ENCODE data around the gene ARHGAP27. TPM values are rescaled to one million over a fixed set of nuclear protein-coding genes. Genes with fewer than 3 reads are reported as not detected.

The ARHGAP27 gene
- polyA plus RNA-seq, 3 donors = 47.2 to 315 (median 55.0) TPM

GRCh38 chr17:45385331-45385997 lies 47.2 kb downstream of the ARHGAP27 start:
- Mint-ChIP-seq H3K4me3 (peak overlapping the region in 1 of 2 donors; percentile 35), H3K27ac (peak overlapping the region in 1 of 7 donors; percentile 19), H3K27me3 (ENCODE audit: low read depth in 3 of 3) (peaks cover 3 to 22% (median 7%) of the 10 kb centered on the region in 3 donors), H3K4me1 (peaks cover 28% of the 10 kb centered on the region), H3K36me3 (no peaks in the 10 kb centered on the region), H3K9me3 (peaks cover 0 to 2% (median 0%) of the 10 kb centered on the region in 7 donors)
- Histone ChIP-seq H3K36me3 (replicated peaks in 1 of 2; ENCODE audit: control insufficient read depth in 1 of 2, insufficient read depth in 2 of 2, low read length in 2 of 2) (no peaks in the 10 kb centered on the region), H3K9me3 (replicated peaks in 1 of 2; ENCODE audit: control insufficient read depth in 1 of 2, insufficient read depth in 1 of 2, low read length in 2 of 2) (no peaks in the 10 kb centered on the region), H3K9ac (ENCODE audit: insufficient read depth, low read length, poor library complexity, severe bottlenecking) (no peak overlapping the region), H3K79me2 (ENCODE audit: insufficient read depth, low read length) (no peaks in the 10 kb centered on the region), H2AFZ (ENCODE audit: insufficient read depth, low read depth, low read length, poor library complexity, severe bottlenecking) (no peak overlapping the region), H3K27me3 (ENCODE audit: control insufficient read depth in 2 of 2, insufficient read depth in 2 of 2, low read length in 2 of 2) (no peaks in the 10 kb centered on the region), H3K4me3 (replicated peaks in 1 of 3; ENCODE audit: low read depth in 2 of 3, low read length in 3 of 3) (no peak overlapping the region), H4K20me1 (ENCODE audit: insufficient read depth, low read length) (no peaks in the 10 kb centered on the region), H3K27ac (ENCODE audit: low read depth in 1 of 2, low read length in 2 of 2) (no peak overlapping the region), H3K4me1 (ENCODE audit: control insufficient read depth in 1 of 2, insufficient read depth in 2 of 2, low read length in 2 of 2) (peaks cover 17 to 19% of the 10 kb centered on the region in 2 donors), H3K4me2 (replicated peaks; ENCODE audit: extremely low read depth, low read length, poor library complexity, severe bottlenecking) (no peak overlapping the region)
- peak; percentile 77 to 85 (median 83) for DNase-seq
- intact Hi-C loops (cut with micrococcal nuclease) = loop anchor here (1.0 to 10.0 kb wide), 3 partner anchors 108 to 251 kb away; partner anchors contain the start of genes ACBD4 (in 1 of the 2) and PLCD3 (in 1 of the 2)
- WGBS (ENCODE audit: insufficient coverage) = 0% methylated on average over 4 of the region's 13 CpGs
- peak; percentile 98 for TF ChIP-seq CTCF (IDR thresholded peaks at IDR 0.05)

GRCh38 chr17:45384789-45385262 lies 47.8 kb downstream of the ARHGAP27 start:
- peak overlapping the region in 2 of 7 donors; percentile 22 to 64 for H3K27ac Mint-ChIP-seq

More at GRCh38 chr17:45384789-45385262, 47.8 kb downstream of the ARHGAP27 start:
- peaks cover 0 to 2% (median 0%) of the 10 kb centered on the region in 7 donors for H3K9me3 Mint-ChIP-seq
- intact Hi-C loops (cut with micrococcal nuclease) = loop anchor here (1.0 to 10.0 kb wide), 3 partner anchors 108 to 250 kb away; partner anchors contain the start of genes ACBD4 (in 1 of the 2) and PLCD3 (in 1 of the 2)
- Histone ChIP-seq H3K4me2 (replicated peaks; ENCODE audit: extremely low read depth, low read length, poor library complexity, severe bottlenecking) (no peak overlapping the region), H3K4me3 (replicated peaks in 1 of 3; ENCODE audit: low read depth in 2 of 3, low read length in 3 of 3) (no peak overlapping the region), H2AFZ (ENCODE audit: insufficient read depth, low read depth, low read length, poor library complexity, severe bottlenecking) (no peak overlapping the region), H3K27me3 (ENCODE audit: control insufficient read depth in 2 of 2, insufficient read depth in 2 of 2, low read length in 2 of 2) (no peaks in the 10 kb centered on the region), H3K9me3 (replicated peaks in 1 of 2; ENCODE audit: control insufficient read depth in 1 of 2, insufficient read depth in 1 of 2, low read length in 2 of 2) (no peaks in the 10 kb centered on the region), H3K9ac (ENCODE audit: insufficient read depth, low read length, poor library complexity, severe bottlenecking) (no peak overlapping the region), H4K20me1 (ENCODE audit: insufficient read depth, low read length) (no peaks in the 10 kb centered on the region), H3K79me2 (ENCODE audit: insufficient read depth, low read length) (no peaks in the 10 kb centered on the region), H3K27ac (ENCODE audit: low read depth in 1 of 2, low read length in 2 of 2) (no peak overlapping the region), H3K36me3 (replicated peaks in 1 of 2; ENCODE audit: control insufficient read depth in 1 of 2, insufficient read depth in 2 of 2, low read length in 2 of 2) (no peaks in the 10 kb centered on the region), H3K4me1 (ENCODE audit: control insufficient read depth in 1 of 2, insufficient read depth in 2 of 2, low read length in 2 of 2) (peaks cover 17 to 20% of the 10 kb centered on the region in 2 donors)
- no peak overlapping the region for H3K4me3 Mint-ChIP-seq
- H3K27me3 Mint-ChIP-seq (ENCODE audit: low read depth in 3 of 3) = peaks cover 3 to 22% (median 4%) of the 10 kb centered on the region in 3 donors
- H3K36me3 Mint-ChIP-seq = no peaks in the 10 kb centered on the region
- DNase-seq = no peak
- H3K4me1 Mint-ChIP-seq = peaks cover 30% of the 10 kb centered on the region
- no peak for TF ChIP-seq CTCF (IDR thresholded peaks at IDR 0.05)
- 94% methylated on average over 20 of the region's 20 CpGs for WGBS (ENCODE audit: insufficient coverage)
